ENCODE data around the gene GPR82.

Gene GPR82

DNA sequence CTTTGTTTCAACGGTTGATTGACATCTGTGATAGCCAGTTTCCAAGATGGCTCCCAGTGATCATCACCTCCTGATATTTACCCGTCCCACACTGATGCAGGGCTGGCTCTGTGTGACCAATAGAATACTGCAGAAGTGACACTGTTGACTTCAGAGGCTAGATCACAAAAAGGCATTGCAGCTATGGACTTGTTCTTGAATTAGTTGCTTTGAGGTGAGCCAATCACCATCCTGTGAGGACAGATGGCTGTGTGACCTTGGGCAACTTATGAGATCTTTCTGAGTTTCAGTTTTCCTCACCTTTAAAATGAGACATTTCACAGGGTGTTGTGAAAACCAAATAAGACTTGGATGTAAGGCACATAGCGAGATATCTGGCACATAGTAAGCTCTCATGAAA is 1.8 kb upstream of the GPR82 start:
- H3K36me3 ChIP-seq (replicated peaks; ENCODE audit: low read depth, low read length), result peaks cover 40% of the 10 kb centered on the region
- no peak overlapping the region for H3K4me3 ChIP-seq (ENCODE audit: low read length)
- H3K27ac ChIP-seq (ENCODE audit: low read length), result no peak overlapping the region
- no peak overlapping the region for H3K9ac ChIP-seq (ENCODE audit: low read length)
- no peak overlapping the region for H3K4me2 ChIP-seq (ENCODE audit: low read length)
- peaks cover 33% of the 10 kb centered on the region for H3K4me1 ChIP-seq (ENCODE audit: low read length)
- H3K9me3 ChIP-seq (ENCODE audit: insufficient read depth, low read length), result 0 out of 2 replicates have a peak, but pooled peaks cover 8% of the 10 kb centered on the region
- TF ChIP-seq, protein P1, sequence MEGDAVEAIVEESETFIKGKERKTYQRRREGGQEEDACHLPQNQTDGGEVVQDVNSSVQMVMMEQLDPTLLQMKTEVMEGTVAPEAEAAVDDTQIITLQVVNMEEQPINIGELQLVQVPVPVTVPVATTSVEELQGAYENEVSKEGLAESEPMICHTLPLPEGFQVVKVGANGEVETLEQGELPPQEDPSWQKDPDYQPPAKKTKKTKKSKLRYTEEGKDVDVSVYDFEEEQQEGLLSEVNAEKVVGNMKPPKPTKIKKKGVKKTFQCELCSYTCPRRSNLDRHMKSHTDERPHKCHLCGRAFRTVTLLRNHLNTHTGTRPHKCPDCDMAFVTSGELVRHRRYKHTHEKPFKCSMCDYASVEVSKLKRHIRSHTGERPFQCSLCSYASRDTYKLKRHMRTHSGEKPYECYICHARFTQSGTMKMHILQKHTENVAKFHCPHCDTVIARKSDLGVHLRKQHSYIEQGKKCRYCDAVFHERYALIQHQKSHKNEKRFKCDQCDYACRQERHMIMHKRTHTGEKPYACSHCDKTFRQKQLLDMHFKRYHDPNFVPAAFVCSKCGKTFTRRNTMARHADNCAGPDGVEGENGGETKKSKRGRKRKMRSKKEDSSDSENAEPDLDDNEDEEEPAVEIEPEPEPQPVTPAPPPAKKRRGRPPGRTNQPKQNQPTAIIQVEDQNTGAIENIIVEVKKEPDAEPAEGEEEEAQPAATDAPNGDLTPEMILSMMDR (IDR thresholded peaks at IDR 0.05; ENCODE audit: low read depth, low read length), result no peak
- TF ChIP-seq EZH2phosphoT487 (IDR thresholded peaks at IDR 0.05; ENCODE audit: low read depth), result no peak
- no peak overlapping the region for H2AFZ ChIP-seq (ENCODE audit: low read depth, low read length)
- H3K79me2 ChIP-seq (ENCODE audit: low read length), result no peaks in the 10 kb centered on the region
- H3K27me3 ChIP-seq (ENCODE audit: low read depth, low read length), result peaks cover 8% of the 10 kb centered on the region; the same call in 1 of the 2 replicates
- peaks cover 18% of the 10 kb centered on the region; the same call in 1 of the 2 replicates for H4K20me1 ChIP-seq (ENCODE audit: insufficient read depth, low read length)

DNA sequence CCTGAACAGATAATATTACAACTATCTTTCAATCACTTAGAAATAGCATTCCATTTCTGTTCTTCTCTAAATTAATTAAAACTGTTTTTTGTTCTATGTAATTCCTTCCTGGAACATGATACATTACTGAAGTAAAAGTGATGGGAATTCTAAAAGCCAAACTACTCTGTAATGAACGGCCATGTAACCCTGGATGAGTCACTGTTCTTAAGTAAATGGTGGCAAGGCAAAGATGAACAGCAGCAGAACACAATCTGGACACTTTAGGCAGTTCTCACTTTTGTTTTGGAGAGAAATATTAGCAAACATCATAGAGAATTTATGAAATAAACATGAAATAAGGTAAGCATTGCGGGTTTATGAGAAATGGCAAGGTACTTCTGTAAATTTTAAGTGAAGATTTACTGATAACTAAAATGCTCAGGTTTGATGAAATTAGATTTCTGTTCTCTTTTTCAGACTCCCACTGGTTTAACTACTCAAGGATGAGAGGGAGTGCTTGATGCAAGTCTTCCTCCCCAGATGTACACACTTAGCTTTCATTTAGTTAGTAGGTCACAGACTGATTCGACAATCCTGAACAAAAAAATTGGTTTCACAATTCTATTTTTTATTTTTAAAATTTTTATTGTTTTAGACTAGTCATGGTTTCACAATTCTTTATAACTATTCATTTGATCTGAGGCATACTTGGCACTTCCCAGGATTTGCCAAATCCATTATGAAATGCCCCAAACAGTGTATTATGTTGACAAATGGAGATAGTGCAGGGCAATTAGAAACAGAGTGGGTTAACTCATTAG is 964 bp upstream of the GPR82 start:
- Histone ChIP-seq H2AFZ (ENCODE audit: low read depth, low read length) (no peak overlapping the region), H3K79me2 (ENCODE audit: low read length) (no peaks in the 10 kb centered on the region), H3K4me2 (ENCODE audit: low read length) (peak overlapping the region; percentile 60), H3K27me3 (ENCODE audit: low read depth, low read length) (peaks cover 8% of the 10 kb centered on the region; the same call in 1 of the 2 replicates), H3K9me3 (ENCODE audit: insufficient read depth, low read length) (0 out of 2 replicates have a peak, but pooled peaks cover 8% of the 10 kb centered on the region), H3K4me1 (ENCODE audit: low read length) (peaks cover 33% of the 10 kb centered on the region), H3K27ac (ENCODE audit: low read length) (no peak overlapping the region), H3K4me3 (ENCODE audit: low read length) (peak overlapping the region; percentile 25; the same call in 1 of the 2 replicates), H3K9ac (ENCODE audit: low read length) (no peak overlapping the region), H4K20me1 (ENCODE audit: insufficient read depth, low read length) (peaks cover 19% of the 10 kb centered on the region; the same call in 1 of the 2 replicates), H3K36me3 (replicated peaks; ENCODE audit: low read depth, low read length) (peaks cover 34% of the 10 kb centered on the region)
- no peak for TF ChIP-seq EZH2phosphoT487 (IDR thresholded peaks at IDR 0.05; ENCODE audit: low read depth)
- TF ChIP-seq, protein P1 (IDR thresholded peaks at IDR 0.05; ENCODE audit: low read depth, low read length), result no peak

DNA sequence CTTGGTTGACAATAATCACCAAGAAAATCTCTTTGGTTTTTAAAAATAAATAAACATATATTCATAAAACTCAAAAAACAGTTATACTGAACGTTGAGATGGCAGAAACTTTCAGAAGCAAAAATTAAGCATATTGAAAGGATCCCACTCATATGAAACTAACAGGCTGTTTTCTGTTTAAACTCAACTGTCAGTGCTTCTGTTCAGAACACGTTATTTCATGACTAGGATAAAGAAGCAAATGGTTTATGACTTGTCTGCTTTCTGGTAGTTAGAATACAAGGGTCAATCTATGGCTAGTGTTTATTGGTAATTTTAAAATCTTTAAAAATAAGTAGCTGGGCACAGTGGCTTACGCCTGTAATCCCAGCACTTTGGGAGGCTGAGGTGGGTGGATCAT is 4.1 kb downstream of the GPR82 start:
- H3K4me1 ChIP-seq (ENCODE audit: low read length), result peaks cover 30% of the 10 kb centered on the region
- no peak overlapping the region for H3K4me3 ChIP-seq (ENCODE audit: low read length)
- TF ChIP-seq, protein P1 (IDR thresholded peaks at IDR 0.05; ENCODE audit: low read depth, low read length), result no peak
- TF ChIP-seq EZH2phosphoT487 (IDR thresholded peaks at IDR 0.05; ENCODE audit: low read depth), result no peak
- H2AFZ ChIP-seq (ENCODE audit: low read depth, low read length), result no peak overlapping the region
- no peaks in the 10 kb centered on the region for H3K9me3 ChIP-seq (ENCODE audit: insufficient read depth, low read length)
- H3K9ac ChIP-seq (ENCODE audit: low read length), result no peak overlapping the region
- H3K79me2 ChIP-seq (ENCODE audit: low read length), result no peaks in the 10 kb centered on the region
- H4K20me1 ChIP-seq (ENCODE audit: insufficient read depth, low read length), result peaks cover 26% of the 10 kb centered on the region; the same call in 1 of the 2 replicates
- H3K27ac ChIP-seq (ENCODE audit: low read length), result no peak overlapping the region
- H3K27me3 ChIP-seq (ENCODE audit: low read depth, low read length), result no peaks in the 10 kb centered on the region
- H3K4me2 ChIP-seq (ENCODE audit: low read length), result no peak overlapping the region
- peaks cover 3% of the 10 kb centered on the region for H3K36me3 ChIP-seq (replicated peaks; ENCODE audit: low read depth, low read length)

DNA sequence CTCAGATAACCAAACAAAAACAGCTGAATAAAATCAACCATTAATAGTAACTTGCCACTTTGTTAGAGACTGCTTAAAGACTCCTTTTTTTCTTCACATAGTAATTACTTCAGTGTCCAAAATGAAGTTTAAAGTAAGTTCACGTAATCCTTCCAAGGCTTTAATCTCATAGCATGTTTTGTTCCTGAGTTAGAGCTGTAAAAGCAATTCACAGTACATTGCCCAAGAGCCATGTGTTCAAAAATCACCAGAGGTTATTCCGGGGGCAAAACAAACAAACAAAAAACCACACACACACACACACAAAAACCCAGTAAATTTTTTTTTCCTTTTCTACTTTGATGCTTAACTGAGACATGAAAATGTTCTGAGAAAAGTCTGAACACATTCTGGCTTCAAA is 6.1 kb downstream of the GPR82 start:
- no peak overlapping the region for H3K4me2 ChIP-seq (ENCODE audit: low read length)
- H3K27ac ChIP-seq (ENCODE audit: low read length), result no peak overlapping the region

More for the DNA sequence above, 6.1 kb downstream of the GPR82 start:
- Histone ChIP-seq H2AFZ (ENCODE audit: low read depth, low read length) (no peak overlapping the region), H3K36me3 (replicated peaks; ENCODE audit: low read depth, low read length) (peaks cover 3% of the 10 kb centered on the region), H3K9ac (ENCODE audit: low read length) (no peak overlapping the region), H3K4me3 (ENCODE audit: low read length) (no peak overlapping the region), H4K20me1 (ENCODE audit: insufficient read depth, low read length) (peaks cover 19% of the 10 kb centered on the region; the same call in 1 of the 2 replicates), H3K27me3 (ENCODE audit: low read depth, low read length) (no peaks in the 10 kb centered on the region), H3K4me1 (ENCODE audit: low read length) (peaks cover 21% of the 10 kb centered on the region), H3K9me3 (ENCODE audit: insufficient read depth, low read length) (no peaks in the 10 kb centered on the region), H3K79me2 (ENCODE audit: low read length) (no peaks in the 10 kb centered on the region)
- TF ChIP-seq, protein P1 (IDR thresholded peaks at IDR 0.05; ENCODE audit: low read depth, low read length), result no peak
- no peak for TF ChIP-seq EZH2phosphoT487 (IDR thresholded peaks at IDR 0.05; ENCODE audit: low read depth)
